Measurements from ENCODE around the gene GPC6.

Gene GPC6

DNA sequence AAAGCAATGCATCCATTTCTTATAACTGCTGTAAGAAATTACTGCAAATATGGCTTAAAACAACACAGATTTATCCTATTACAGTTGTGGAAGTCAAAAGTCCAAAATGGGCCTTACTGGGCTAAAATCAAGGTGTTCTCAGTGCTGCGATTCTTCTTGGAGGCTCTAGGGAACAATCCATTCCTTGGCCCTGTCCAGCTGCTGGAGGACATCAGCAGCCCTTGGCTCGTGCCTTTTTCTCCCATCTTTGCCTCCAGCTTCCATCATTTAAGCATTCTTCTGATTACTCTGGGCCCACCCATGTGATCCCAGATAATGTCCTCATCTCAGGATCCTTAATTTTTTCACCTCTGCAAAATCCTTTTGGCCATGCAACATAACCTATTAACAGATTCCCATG, 645.8 kb downstream of the GPC6 start:
- Histone ChIP-seq H3K9me2 (replicated peaks; ENCODE audit: insufficient read depth, low read length) (no peaks in the 10 kb centered on the region), H3K4me2 (ENCODE audit: low read depth, low read length, poor library complexity, severe bottlenecking) (no peak overlapping the region), H3K27me3 (ENCODE audit: low read length) (no peaks in the 10 kb centered on the region), H2AFZ (ENCODE audit: low read depth, low read length, severe bottlenecking) (no peak overlapping the region), H4K20me1 (ENCODE audit: low read depth, low read length) (no peaks in the 10 kb centered on the region), H3K79me2 (ENCODE audit: insufficient read depth, low read length) (no peaks in the 10 kb centered on the region), H3K4me3 (ENCODE audit: insufficient read depth, low read length, poor library complexity, severe bottlenecking) (no peak overlapping the region), H3K9ac (ENCODE audit: low read length) (no peak overlapping the region), H3F3A (ENCODE audit: insufficient read depth) (no peaks in the 10 kb centered on the region), H3K9me3 (ENCODE audit: insufficient read depth, low read length) (no peaks in the 10 kb centered on the region), H3K27ac (ENCODE audit: low read depth, low read length) (no peak overlapping the region), H3K36me3 (ENCODE audit: low read length) (no peaks in the 10 kb centered on the region)
- TF ChIP-seq, protein P1, sequence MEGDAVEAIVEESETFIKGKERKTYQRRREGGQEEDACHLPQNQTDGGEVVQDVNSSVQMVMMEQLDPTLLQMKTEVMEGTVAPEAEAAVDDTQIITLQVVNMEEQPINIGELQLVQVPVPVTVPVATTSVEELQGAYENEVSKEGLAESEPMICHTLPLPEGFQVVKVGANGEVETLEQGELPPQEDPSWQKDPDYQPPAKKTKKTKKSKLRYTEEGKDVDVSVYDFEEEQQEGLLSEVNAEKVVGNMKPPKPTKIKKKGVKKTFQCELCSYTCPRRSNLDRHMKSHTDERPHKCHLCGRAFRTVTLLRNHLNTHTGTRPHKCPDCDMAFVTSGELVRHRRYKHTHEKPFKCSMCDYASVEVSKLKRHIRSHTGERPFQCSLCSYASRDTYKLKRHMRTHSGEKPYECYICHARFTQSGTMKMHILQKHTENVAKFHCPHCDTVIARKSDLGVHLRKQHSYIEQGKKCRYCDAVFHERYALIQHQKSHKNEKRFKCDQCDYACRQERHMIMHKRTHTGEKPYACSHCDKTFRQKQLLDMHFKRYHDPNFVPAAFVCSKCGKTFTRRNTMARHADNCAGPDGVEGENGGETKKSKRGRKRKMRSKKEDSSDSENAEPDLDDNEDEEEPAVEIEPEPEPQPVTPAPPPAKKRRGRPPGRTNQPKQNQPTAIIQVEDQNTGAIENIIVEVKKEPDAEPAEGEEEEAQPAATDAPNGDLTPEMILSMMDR (IDR thresholded peaks at IDR 0.05; ENCODE audit: insufficient read depth, low read length, poor library complexity, severe bottlenecking), result no peak
- no peak for TF ChIP-seq EZH2phosphoT487 (conservative IDR thresholded peaks at IDR 0.05; ENCODE audit: low read length)

- Histone ChIP-seq H3K9me3 (ENCODE audit: insufficient read depth, low read length) (no peaks in the 10 kb centered on the region), H3K27ac (ENCODE audit: low read depth, low read length) (no peak overlapping the region), H3K9me2 (replicated peaks; ENCODE audit: insufficient read depth, low read length) (no peaks in the 10 kb centered on the region), H4K20me1 (ENCODE audit: low read depth, low read length) (no peaks in the 10 kb centered on the region), H2AFZ (ENCODE audit: low read depth, low read length, severe bottlenecking) (no peak overlapping the region), H3K27me3 (ENCODE audit: low read length) (no peaks in the 10 kb centered on the region), H3K9ac (ENCODE audit: low read length) (no peak overlapping the region), H3F3A (ENCODE audit: insufficient read depth) (no peaks in the 10 kb centered on the region), H3K79me2 (ENCODE audit: insufficient read depth, low read length) (no peaks in the 10 kb centered on the region), H3K4me3 (ENCODE audit: insufficient read depth, low read length, poor library complexity, severe bottlenecking) (no peak overlapping the region), H3K4me2 (ENCODE audit: low read depth, low read length, poor library complexity, severe bottlenecking) (no peak overlapping the region), H3K36me3 (ENCODE audit: low read length) (no peaks in the 10 kb centered on the region)
- TF ChIP-seq, protein P1 (IDR thresholded peaks at IDR 0.05; ENCODE audit: insufficient read depth, low read length, poor library complexity, severe bottlenecking), result no peak
- TF ChIP-seq EZH2phosphoT487 (conservative IDR thresholded peaks at IDR 0.05; ENCODE audit: low read length), result no peak
Measured at GRCh38 chr13:93872786-93873347, 646.3 kb downstream of the GPC6 start.

GRCh38 chr13:93875547-93875946, 648.9 kb downstream of the GPC6 start:
- Histone ChIP-seq H3K9me2 (replicated peaks; ENCODE audit: insufficient read depth, low read length) (no peaks in the 10 kb centered on the region), H3F3A (ENCODE audit: insufficient read depth) (no peaks in the 10 kb centered on the region), H4K20me1 (ENCODE audit: low read depth, low read length) (no peaks in the 10 kb centered on the region), H3K9me3 (ENCODE audit: insufficient read depth, low read length) (no peaks in the 10 kb centered on the region), H3K36me3 (ENCODE audit: low read length) (no peaks in the 10 kb centered on the region), H2AFZ (ENCODE audit: low read depth, low read length, severe bottlenecking) (no peak overlapping the region), H3K27ac (ENCODE audit: low read depth, low read length) (no peak overlapping the region), H3K4me2 (ENCODE audit: low read depth, low read length, poor library complexity, severe bottlenecking) (no peak overlapping the region), H3K9ac (ENCODE audit: low read length) (no peak overlapping the region), H3K79me2 (ENCODE audit: insufficient read depth, low read length) (no peaks in the 10 kb centered on the region), H3K4me3 (ENCODE audit: insufficient read depth, low read length, poor library complexity, severe bottlenecking) (no peak overlapping the region), H3K27me3 (ENCODE audit: low read length) (no peaks in the 10 kb centered on the region)
- no peak for TF ChIP-seq EZH2phosphoT487 (conservative IDR thresholded peaks at IDR 0.05; ENCODE audit: low read length)
- TF ChIP-seq, protein P1 (IDR thresholded peaks at IDR 0.05; ENCODE audit: insufficient read depth, low read length, poor library complexity, severe bottlenecking), result no peak
